NCI-H1436 treated with DMSO at 0.1 percent for 48 hours (cell line): ENCODE data around the gene DLK1.

Experiments used
- DNase-seq: peaks from one replicate; lab custom pipeline; 2025; lab: John Stamatoyannopoulos, UW

The DLK1 gene

DNA sequence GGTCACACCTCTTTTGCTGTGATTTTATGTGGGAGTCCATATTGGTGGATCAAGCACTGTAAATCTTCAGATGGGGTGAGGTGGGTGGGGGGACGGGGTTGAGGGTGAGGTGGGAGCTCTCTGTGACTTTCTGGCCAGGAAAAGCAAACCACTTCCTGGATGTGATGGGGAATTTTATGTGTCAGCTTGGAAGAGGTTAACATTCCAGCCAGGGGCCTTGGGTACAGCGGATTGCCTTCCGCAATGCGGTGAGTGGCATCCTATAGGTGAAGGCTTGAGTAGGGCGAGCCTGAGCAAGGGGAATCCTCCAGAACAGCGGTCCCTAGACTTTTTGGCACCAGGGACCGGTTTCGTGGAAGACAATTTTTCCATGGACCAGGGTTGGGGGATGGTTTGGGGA is 36.2 kb downstream of the DLK1 start:
- DNase-seq: no peak

DNA sequence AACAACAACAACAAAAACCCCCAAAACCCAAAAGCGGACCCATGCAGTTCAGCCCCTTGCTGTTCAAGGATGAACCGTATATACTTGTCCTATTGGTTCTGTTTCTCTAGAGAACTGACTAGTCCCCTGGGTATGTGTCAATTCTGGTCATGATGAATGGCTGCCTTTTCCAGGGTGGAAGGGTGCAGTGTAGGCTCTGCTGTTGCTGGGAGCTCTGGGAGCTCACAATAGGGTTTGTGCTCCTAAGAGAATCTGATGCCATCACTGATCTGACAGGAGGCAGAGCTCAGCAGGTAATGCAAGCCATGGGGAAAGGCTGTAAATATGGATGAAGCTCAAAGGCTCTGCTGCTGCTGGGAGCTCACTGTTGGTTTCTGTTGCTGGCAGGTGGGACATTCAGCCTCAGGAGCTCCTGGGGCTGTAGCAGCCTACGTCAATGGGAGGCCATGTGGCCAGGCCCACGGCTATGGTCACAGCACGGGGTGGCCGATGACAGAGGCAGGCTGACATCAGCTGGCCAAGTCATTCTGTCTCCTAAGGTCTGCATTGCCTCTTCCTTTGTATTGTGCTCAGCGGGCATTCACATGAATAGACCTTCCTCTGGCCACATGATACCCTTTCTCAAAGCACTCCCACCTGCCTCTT is 37.9 kb downstream of the DLK1 start:
- DNase-seq: no peak

DNA sequence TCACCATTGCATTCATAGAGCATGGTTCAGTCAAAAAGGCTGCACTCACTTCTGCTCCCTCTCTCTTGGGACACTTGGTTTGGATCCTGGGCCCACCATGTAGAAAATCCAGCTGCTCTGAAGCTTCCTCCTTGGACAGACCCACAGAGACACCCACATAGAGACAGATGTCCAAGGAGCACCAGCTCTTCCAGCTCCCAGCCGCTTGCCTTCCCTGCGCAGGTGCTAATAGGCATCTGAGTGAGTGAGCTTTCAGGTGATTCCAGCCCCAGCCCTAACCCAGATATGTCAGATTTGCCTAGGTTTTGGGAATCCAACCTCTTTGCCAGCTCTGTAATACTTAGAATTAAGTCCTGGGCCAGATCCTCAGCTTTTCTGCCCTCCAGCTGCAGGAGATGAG is 38.6 kb downstream of the DLK1 start:
- no peak for DNase-seq

DNA sequence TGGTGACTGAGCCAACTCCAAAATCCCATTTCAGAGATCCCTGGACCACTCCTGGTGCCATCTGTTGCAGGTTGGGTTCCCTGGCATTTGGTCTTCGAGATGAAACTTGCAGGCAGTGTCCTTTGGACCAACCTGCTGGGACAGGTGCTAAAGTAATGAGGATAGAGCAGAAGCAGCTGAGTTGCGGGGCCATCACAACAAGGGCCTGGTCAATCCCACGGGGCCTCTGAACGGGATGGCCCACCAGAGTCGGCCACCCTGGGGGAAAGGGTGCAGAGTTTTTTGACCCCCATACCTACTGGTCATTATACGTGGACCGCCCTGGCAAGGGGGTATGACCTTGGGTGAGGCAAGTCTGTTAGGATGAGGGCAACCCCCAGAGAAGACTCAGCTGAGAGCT is 39.3 kb downstream of the DLK1 start:
- DNase-seq: no peak

DNA sequence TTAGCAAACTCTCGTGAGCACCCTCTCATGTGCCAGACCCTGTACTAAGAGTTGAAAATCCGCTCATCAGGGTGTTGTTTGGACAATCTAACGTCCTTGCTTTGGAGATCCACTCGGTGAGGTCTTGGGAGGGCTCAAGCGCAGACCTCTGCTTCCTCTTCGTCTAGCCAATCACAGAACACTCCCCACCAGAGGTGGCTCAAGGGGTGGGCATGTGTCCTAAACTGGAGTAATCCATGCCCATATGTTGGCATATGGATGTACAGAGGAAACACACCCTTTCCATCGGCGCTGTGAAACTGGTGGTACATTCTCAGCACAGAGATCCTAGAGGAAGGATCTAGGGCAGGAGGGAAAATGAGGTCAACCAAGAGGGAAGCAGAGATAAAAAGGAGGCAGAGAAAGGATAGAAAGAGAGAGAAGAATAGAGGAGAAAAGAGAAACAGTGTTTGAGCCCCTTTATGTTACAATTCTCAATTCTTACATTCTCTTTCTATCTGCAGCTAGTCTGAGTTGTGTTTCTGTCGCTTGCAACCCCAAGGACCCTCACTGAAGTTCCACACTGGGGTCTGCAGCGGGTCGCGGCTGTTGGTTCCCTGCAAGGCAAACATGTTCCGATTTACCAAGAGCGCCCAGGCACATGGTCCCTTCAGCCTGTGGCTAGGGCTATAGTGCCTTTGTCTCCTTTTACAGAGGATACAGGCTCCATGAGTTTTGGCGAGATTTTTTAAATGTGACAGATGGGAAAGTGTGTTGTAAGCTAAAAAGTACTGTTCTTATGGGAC is 40.5 kb downstream of the DLK1 start:
- no peak for DNase-seq

DNA sequence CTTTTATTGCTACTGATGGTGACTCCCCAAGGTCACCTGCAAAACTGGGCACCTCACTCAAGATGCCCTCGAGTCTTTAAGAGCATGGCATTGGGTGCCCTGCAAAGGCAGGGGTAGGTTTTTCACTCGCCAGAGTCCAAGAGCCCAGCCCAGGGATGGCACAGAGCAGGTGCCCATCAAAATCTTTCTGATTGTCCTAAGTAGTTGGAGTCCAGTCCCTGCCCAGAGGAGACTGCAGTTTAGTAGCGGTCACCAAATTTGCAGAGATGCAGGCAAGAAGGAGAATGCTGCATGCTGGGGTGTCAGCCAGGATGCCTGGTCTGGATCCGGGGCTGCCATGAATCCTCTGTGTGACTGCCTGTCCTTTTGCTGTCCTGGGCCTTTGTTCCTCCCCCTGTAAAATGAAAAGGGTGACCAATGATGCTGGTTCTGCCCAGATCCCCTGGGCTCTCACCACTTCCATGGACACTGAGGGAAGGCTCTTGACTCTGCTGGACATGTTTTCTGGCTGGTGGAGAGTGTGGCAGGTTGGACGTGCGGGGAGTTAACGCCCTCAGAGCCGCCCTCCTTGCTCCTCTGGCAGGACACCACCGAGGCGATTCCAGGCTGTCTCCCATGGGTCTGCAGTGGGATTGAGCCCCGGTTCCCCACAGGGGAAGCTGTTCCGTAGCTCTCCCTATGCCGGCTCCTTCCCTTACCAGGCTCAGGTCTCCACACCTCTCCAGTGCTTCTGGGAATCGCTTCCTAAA is 41.3 kb downstream of the DLK1 start:
- DNase-seq: no peak

DNA sequence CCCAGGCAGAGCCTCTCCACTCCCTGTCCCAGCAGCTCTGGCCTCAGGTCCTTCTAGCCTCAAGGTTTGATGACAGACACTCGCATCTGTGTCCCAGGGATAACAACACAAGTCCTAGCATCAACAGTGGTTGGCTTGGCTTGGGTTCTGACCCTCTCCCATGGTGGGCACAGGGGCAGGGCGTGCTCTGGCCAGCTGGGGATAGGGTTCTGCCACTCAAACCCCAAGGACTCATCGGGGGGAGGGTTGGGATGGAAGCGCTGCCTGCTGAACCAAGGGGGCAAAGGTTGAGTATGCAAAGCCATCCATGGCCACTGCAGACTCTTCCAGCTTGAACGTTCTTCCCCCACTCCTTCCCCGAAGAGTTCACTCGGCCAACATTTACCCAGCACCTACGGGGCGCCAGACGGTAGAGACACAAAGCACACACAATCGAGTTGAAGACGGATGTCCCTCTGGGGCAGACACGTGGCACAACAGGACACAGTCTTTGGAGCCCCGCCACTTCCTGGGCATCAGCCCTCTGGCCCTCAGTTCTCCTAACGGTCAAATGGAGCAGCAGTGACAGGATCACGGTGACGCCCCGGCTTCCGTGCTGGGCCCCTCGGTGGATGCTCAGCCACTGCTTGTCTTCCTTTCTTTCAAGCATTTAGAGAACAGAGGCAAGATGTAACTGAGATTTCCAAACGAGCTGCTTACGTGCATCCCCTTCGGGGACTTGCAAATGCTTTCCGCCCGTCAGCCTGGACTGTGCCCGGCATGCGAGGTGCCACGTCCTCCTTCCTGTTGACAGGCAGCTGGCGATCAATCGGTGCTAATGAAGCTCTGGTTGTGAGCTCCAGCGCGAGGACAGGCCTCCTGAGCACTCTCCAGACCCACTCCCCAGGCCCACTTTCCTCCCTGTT is 42.6 kb downstream of the DLK1 start:
- DNase-seq: no peak

DNA sequence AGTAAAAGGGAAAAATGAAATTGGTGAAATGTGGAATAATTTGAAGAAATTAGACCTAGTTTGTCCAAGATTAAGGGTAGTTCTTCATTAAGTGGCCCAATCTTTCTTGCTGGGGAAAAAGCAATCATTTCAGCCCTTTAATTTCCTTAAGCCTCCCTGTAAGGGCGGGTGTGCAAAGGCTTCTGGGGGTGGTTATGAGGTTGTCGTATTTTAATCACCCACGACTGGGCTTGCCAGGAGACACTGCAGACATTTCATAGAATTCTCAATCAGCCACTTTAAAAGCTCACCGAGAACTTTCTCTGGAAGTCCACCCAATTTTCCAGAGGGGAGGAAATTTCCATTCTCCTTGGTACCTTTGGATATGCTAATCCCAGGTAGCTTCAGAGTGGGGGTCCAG is 43.4 kb downstream of the DLK1 start:
- DNase-seq: no peak

DNA sequence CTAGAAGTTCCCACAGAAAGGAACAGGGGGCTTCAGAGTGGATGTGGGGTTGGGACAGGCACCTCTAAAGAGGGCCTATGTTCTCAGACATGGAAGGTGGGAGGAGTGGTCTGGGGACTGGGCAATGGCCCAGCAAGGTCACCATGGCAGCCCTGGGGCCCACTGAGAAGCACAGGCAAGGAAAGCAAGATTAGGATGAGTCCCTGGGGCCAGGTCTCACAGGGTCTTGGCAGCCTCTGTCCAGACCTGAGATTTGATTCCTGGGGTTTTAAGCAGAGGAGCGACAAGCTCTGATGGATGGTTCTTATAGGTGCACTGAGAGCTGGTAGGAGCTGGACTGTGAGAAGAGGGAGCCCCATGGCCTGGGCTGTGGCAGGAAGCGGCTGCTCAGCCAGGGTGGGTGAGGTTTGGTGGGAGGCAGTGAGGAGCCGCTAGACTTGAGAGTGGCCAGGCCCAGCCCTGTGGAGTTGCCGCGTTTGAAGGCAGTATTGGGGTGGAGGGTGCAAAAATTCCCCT is 44.0 kb downstream of the DLK1 start:
- no peak for DNase-seq

DNA sequence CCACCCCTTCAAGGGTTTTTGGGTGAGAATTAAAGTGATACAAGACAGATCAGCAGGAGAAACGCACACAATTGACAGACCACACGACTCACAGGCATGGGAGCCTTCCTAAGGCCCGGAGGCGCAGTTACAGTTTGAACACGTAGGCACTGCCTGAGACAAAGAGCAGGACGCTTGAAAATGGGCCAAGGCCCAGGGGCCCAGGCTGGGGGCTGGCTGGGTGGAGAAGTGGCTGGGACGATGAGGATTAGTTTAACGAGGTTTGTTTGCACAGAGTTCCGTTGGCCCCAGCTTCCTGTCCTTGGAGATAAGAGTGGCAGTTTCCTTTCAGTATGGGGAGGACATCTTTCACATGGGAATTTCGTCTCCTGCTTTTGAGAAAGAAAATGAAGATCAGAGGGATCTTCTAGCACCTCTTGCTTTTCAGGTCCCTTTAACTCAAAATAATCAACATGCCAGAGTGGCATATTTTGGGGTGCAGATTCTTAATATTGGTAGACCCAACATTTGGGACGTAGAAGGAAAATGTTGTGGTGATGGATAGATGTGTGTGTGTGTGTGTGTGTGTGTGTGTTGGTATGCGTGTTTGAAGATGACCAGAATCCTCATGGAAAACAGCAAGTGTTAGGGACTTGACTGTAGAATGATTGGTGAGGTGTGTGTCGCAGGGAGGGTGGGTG is 44.6 kb downstream of the DLK1 start:
- DNase-seq: no peak

DNA sequence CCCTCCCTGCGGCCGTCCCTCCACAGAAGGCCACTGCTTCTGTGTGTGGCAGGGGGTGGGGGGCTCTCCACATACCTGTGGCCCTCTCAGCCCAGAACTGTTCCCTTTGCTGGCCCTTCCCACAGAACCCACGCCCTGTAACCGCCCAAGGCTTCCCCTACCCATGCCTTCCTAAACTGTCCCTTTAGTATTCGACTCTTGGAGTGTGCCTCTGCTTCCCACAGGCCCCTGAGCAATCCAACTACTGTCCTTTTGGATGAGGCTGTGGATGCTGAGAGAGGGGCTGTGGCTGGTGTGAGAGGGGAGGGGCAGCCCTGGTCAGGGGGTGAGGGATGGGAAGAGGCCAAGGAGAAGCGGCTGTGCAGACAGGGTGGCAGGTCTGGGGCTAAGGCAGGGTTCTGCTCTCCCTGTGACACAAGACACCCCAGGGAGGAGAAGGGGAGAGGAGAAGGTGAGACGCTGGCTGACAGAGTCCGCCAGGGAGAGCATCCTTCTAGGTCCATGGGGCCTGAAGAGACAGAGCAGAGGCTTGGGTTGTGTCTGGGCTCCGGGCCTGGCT is 46.0 kb downstream of the DLK1 start:
- DNase-seq: no peak

DNA sequence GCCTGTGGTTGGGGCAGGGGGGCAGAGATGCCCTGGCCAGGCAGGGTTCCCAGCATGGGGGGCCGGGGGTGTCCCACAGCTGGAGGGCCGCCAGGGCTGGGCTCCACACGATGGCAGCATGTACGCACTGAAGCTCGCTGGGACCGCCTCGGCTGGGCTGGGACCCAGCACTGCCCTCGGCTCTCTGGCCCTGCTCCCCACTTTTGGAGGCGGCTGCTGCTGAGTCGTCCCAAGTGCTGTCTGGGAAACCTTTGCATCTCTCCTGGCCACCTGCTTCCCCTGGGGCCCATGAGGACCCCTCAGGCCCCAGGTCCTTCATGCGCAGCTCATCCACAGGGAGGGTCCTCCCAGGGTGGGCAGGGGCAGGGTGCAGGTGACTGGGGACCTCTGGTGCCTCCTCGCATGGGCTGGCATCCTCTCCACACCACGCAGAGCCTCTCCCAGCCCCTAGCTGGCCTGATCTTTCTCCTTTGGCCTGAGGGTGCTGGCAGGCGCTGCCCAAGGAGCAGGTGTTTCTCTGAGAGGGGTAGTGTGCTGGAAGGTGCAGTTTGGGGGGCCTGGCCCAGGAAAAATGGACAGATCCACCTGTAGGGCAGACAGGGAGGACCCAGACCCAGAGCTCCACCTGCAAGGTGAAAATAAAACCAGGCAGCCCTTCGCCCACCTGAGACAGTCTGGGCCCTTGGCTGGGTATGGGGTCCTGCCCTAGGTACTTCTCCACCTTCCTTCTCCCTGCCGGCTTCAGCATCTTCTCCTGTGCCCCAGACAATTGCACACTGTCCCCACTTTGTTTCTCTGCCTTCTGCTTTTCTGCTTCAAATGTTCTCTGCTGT is 46.9 kb downstream of the DLK1 start:
- DNase-seq: no peak

DNA sequence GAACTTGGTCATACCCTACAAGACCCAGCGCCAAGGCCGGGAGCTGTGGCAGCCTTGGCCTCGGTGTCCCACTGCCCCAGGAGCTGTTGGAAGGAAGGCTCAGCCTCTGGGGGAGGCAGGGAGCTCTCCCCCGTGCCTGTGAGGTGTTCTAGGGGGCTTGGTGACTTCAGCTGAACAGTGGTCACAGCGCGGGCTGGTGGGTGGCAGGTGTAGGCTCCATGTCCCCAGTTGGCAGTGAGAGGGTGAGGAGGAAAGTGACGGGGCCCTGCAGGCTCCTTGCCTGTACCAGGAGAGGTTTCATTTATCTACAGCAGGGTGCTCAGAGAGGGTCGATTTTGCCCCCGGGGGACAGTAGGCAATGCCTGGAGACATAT is 47.5 kb downstream of the DLK1 start:
- no peak for DNase-seq

DNA sequence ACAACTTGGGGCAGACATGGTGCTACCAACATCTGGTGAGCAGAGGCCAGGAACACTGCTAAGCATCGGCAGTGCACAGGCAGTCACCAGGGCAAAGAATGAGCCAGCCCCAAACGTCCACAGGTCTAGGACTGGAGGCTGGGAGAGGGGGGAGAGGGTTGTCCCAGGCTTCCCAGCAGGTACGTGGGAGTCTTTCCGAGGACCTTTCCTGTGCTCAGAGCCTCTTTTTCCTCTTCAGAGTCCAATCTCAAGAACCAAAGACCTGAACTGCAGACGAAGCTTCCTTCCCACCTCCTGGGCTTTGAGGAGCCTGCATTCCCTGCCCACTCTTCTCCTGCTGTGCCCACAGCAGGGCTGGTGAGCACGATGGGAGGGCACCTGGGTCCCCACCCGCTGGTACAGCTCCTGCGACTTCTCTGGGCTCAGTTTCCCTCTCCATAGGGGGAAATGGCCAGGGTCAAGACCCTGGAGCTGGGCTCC is 48.7 kb downstream of the DLK1 start:
- no peak for DNase-seq

DNA sequence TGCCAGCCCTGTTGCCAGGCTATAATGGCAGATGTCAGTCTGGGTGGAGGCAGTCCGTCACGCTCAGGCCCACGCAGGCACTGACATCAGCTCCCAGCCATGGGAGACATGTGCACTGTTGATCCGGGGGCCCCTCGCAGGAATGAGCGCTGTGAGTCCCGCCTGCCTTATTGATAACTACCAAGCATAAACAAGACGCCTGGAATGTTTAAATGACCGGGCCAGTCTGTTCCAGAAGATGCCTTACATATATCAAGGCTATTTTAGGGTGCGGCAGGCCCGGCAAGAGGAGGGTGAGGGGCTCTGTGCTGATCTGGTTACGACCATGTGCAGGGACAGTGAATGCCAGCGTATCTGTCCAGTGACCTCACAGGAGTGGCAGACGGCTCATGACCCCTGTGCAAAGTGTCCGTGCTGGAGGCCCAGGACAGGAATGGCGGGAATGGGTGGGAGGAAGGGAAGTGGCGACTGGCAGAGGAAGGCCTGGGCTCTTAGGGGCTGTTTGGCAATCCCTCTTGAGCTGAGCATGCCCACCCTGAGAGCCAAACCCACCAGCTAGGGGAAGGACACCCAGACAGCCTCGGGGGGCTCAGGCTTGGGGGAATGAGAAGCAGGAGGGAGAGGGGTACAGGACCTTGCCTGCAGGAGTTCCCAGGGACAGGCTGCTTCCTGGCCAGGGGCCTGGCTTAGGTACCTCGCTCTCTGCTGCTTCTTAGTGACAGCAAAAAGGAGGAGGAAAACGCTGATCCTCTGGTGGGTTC is 49.3 kb downstream of the DLK1 start:
- DNase-seq: no peak

DNA sequence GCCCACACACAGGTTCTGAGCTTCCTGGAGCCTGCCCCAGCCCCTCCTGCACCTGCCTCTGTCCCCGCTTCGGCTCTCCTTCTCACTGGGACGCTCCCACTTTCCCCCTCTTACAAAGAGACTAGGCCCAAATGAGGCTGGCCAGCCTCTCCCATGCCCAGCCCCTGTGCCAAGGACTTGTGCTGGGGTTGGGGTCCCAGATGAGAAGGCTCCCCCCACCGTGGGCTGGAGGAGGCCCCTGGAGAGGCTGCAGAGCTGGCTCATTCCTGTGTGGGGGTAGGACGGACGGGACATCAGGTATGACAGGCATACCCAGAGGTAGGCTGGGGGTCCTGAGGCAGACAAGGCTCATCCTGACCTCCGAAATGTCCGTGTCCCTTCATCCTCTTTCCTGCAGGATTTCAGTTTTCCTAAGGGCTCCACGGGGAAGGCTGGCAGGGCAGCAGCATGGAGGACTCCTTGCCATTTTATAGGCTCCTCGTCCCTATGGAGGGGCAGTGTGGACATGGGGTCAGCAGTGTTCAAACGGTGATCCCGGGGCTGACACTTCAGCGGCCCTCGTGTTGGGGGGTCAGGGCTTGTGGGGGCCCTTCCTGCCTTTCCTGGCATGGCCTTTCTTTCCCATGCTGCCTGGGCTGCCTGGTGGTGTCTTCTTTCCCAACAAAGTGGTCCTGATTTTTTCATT is 50.1 kb downstream of the DLK1 start:
- no peak for DNase-seq

DNA sequence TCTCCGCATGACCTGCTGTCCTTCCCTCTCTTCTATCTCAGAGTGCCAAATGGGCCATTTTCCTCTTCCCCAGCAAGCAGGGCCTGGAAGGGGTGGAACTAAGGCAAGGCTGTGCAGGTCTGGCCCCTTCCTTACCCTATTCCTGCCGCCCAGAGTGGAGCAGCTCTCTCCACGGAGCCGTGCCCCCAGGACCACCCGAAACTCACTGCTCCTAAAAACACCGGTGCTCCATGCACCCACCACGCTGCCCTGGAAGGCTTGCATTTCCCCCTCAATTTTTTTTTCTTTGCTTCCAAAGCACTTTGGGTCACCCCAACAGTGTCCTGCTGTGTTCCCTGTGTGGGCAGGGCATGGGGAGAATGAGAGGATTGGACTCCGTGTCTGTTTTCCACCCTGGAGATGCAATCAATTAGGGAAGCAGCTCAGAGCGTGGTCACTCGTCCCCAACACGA is 50.7 kb downstream of the DLK1 start:
- no peak for DNase-seq

DNA sequence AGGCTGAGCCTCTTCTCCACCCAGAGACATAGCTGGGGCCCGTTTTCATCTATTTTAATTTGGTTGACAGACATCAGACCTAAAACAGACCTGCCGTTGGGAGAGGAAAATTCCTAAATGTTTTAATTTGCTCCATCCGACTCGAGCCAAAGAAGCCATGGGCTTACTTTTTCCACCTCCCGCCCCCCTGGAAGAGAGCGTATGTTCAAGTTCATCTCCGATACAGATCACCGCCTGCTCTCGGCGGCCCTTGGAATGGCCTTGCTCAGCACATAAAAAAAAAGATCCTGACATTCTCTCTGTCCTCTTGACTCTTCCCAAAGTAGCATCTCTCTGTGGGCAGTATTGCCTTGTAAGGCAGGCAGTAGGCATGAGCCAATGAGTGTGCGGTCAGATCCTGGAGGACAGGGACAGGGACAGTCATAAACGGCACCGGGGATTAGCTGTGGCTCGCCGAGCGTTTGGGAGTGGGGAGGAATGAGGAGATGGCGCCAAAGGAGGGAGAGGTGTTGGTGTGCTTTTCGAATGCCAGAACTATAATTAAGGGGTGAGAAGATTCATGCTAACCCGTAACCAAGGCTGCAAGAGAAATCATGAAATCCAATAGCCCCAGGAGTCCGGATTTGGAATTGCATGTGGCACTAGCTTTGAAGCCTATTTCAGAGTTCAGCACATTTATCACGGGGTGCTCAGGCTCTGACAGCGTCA is 51.3 kb downstream of the DLK1 start:
- no peak for DNase-seq
